Parathyroid adenoma (tissue), 2 donors: ENCODE results near the gene RILP.

Experiments used
- H2AFZ ChIP-seq: fragments of 300-600 bp; sonication (generic); one replicate; pipeline ENCODE4 v1.7.0; 2017; ENCODE audit warnings: antibody characterized with exemption, mild to moderate bottlenecking
- H3K27ac ChIP-seq: fragments of 300-600 bp; sonication (generic); one replicate; pipeline ENCODE4 v1.7.0; 2017
- H3K27me3 ChIP-seq: fragments of 300-600 bp; sonication (generic); one replicate; pipeline ENCODE4 v1.7.0; 2017; ENCODE audit warnings: low read length; ENCODE audit not compliant: control insufficient read depth, insufficient read depth
- H3K36me3 ChIP-seq: fragments of 300-600 bp; sonication (generic); one replicate; pipeline ENCODE4 v1.7.0; 2017; ENCODE audit warnings: low read length; ENCODE audit not compliant: control insufficient read depth, insufficient read depth
- H3K4me1 ChIP-seq: fragments of 300-600 bp; sonication (generic); one replicate; pipeline ENCODE4 v1.7.0; 2017; ENCODE audit warnings: control low read depth
- H3K4me2 ChIP-seq: fragments of 300-600 bp; sonication (generic); one replicate; pipeline ENCODE4 v1.7.0; 2017; ENCODE audit warnings: low read length
- H3K4me3 ChIP-seq: fragments of 300-600 bp; sonication (generic); one replicate; pipeline ENCODE4 v1.7.0; 2017; ENCODE audit warnings: low read depth, low read length
- H3K79me2 ChIP-seq: fragments of 300-600 bp; sonication (generic); one replicate; pipeline ENCODE4 v1.7.0; 2017; ENCODE audit warnings: control low read depth
- H3K9ac ChIP-seq: fragments of 300-600 bp; sonication (generic); one replicate; pipeline ENCODE4 v1.7.0; 2017; ENCODE audit warnings: mild to moderate bottlenecking
- H3K9me3 ChIP-seq: fragments of 300-600 bp; sonication (generic); one replicate; pipeline ENCODE4 v1.7.0; 2017; ENCODE audit warnings: low read length; ENCODE audit not compliant: control insufficient read depth
- CTCF ChIP-seq: fragments of 300-600 bp; sonication (generic); IDR thresholded peaks from one replicate; pipeline ENCODE4 v1.7.0; 2017; ENCODE audit warnings: antibody characterized with exemption, mild to moderate bottlenecking
- donor health status: primary hyperparathyroidism.

The RILP gene

GRCh38 chr17:1640329-1641064, 9.2 kb downstream of the RILP start:
- Histone ChIP-seq H3K4me1 (peaks cover 34% of the 10 kb centered on the region), H3K36me3 (no peaks in the 10 kb centered on the region), H3K27me3 (no peaks in the 10 kb centered on the region), H2AFZ (peak overlapping the region; percentile 86), H3K27ac (peak overlapping the region; percentile 87), H3K4me3 (no peak overlapping the region), H3K79me2 (no peaks in the 10 kb centered on the region), H3K9ac (no peak overlapping the region), H3K9me3 (no peaks in the 10 kb centered on the region), H3K4me2 (no peak overlapping the region)
- no peak for TF ChIP-seq CTCF

- H3K79me2 ChIP-seq: no peaks in the 10 kb centered on the region
- H3K36me3 ChIP-seq: no peaks in the 10 kb centered on the region
- H2AFZ ChIP-seq: peak overlapping the region; percentile 86
- H3K27me3 ChIP-seq: no peaks in the 10 kb centered on the region
- no peak overlapping the region for H3K4me2 ChIP-seq
- H3K9ac ChIP-seq: no peak overlapping the region
- H3K4me1 ChIP-seq: peaks cover 34% of the 10 kb centered on the region
- no peak for TF ChIP-seq CTCF
- H3K9me3 ChIP-seq: no peaks in the 10 kb centered on the region
- H3K4me3 ChIP-seq: no peak overlapping the region
- H3K27ac ChIP-seq: peak overlapping the region; percentile 87
Measured at GRCh38 chr17:1639549-1640180, 10.0 kb downstream of the RILP start.

- H3K4me3 ChIP-seq: no peak overlapping the region
- no peak overlapping the region for H3K4me2 ChIP-seq
- H3K27ac ChIP-seq: peak overlapping the region; percentile 87
- no peaks in the 10 kb centered on the region for H3K9me3 ChIP-seq
- H2AFZ ChIP-seq: peak overlapping the region; percentile 86
- no peak overlapping the region for H3K9ac ChIP-seq
- no peaks in the 10 kb centered on the region for H3K79me2 ChIP-seq
- no peak for TF ChIP-seq CTCF
- H3K27me3 ChIP-seq: no peaks in the 10 kb centered on the region
- H3K36me3 ChIP-seq: no peaks in the 10 kb centered on the region
- peaks cover 32% of the 10 kb centered on the region for H3K4me1 ChIP-seq
Measured at GRCh38 chr17:1638624-1639300, 10.9 kb downstream of the RILP start.

- no peak for TF ChIP-seq CTCF
- no peaks in the 10 kb centered on the region for H3K27me3 ChIP-seq
- H3K4me3 ChIP-seq: no peak overlapping the region
- H2AFZ ChIP-seq: peak overlapping the region; percentile 86
- H3K79me2 ChIP-seq: no peaks in the 10 kb centered on the region
- H3K4me1 ChIP-seq: peaks cover 32% of the 10 kb centered on the region
- no peaks in the 10 kb centered on the region for H3K36me3 ChIP-seq
- no peak overlapping the region for H3K9ac ChIP-seq
- H3K4me2 ChIP-seq: no peak overlapping the region
- no peaks in the 10 kb centered on the region for H3K9me3 ChIP-seq
- H3K27ac ChIP-seq: peak overlapping the region; percentile 87
Measured at GRCh38 chr17:1638171-1638590, 11.5 kb downstream of the RILP start.
